SK-N-SH treated with all-trans-retinoic acid at 6 μM for 48 hours (cell line): Measurements from ENCODE around the gene ZIC5.

Experiments used
- ATAC-seq: fragments of 200-7000 bp; cut with Tn5 transposase; 3 replicates; pipeline ENCODE4 v1.9.1; 2020; ENCODE audit warnings: mild to moderate bottlenecking, moderate library complexity
- ARNTL ChIP-seq: fragments of 450-650 bp; formaldehyde crosslinking; IDR thresholded peaks from 2 replicates; pipeline ENCODE4 v1.5.0; 2020; ENCODE audit warnings: low read depth, mild to moderate bottlenecking, moderate library complexity, borderline replicate concordance
- CREB5 ChIP-seq: fragments of 250-450 bp; sonication (Bioruptor Pico); IDR thresholded peaks from 2 replicates; pipeline ENCODE4 v1.5.1; 2020; ENCODE audit warnings: low read depth, mild to moderate bottlenecking, moderate library complexity
- GLIS3 ChIP-seq: fragments of 250-450 bp; sonication (Bioruptor Pico); IDR thresholded peaks from 2 replicates; pipeline ENCODE4 v1.5.0; 2020; ENCODE audit warnings: mild to moderate bottlenecking, moderate library complexity
- ISL1 ChIP-seq: fragments of 250-450 bp; sonication (Bioruptor Pico); IDR thresholded peaks from 2 replicates; pipeline ENCODE4 v2.1.2; 2022; ENCODE audit warnings: mild to moderate bottlenecking, moderate library complexity
- OSR1 ChIP-seq: fragments of 250-450 bp; sonication (Bioruptor Pico); IDR thresholded peaks from 2 replicates; pipeline ENCODE4 v1.8.0; 2022; ENCODE audit warnings: moderate library complexity, mild to moderate bottlenecking, inconsistent platforms
- PATZ1 ChIP-seq: fragments of 250-450 bp; sonication (Bioruptor Pico); IDR thresholded peaks from 2 replicates; pipeline ENCODE4 v1.8.0; 2020; ENCODE audit warnings: mild to moderate bottlenecking, moderate library complexity, borderline replicate concordance
- POU6F1 ChIP-seq: fragments of 250-450 bp; sonication (Bioruptor Pico); IDR thresholded peaks from 2 replicates; pipeline ENCODE4 v1.8.0; 2021; ENCODE audit warnings: low read depth, mild to moderate bottlenecking, moderate library complexity, borderline replicate concordance
- PPARA ChIP-seq: fragments of 250-450 bp; sonication (Bioruptor Pico); IDR thresholded peaks from 2 replicates; pipeline ENCODE4 v1.5.0; 2020; ENCODE audit warnings: mild to moderate bottlenecking, borderline replicate concordance
- RARB ChIP-seq: fragments of 250-450 bp; sonication (Bioruptor Pico); IDR thresholded peaks from 2 replicates; pipeline ENCODE4 v1.8.0; 2021; ENCODE audit warnings: mild to moderate bottlenecking, moderate library complexity
- SNAI2 ChIP-seq: fragments of 250-450 bp; sonication (Bioruptor Pico); IDR thresholded peaks from 2 replicates; pipeline ENCODE4 v1.5.0; 2020; ENCODE audit warnings: mild to moderate bottlenecking, moderate library complexity
- TOX ChIP-seq: fragments of 250-450 bp; sonication (Bioruptor Pico); IDR thresholded peaks from 2 replicates; pipeline ENCODE4 v1.8.0; 2021; ENCODE audit warnings: mild to moderate bottlenecking, moderate library complexity, borderline replicate concordance
- TSHZ2 ChIP-seq: fragments of 250-450 bp; sonication (Bioruptor Pico); IDR thresholded peaks from 2 replicates; pipeline ENCODE4 v1.5.0; 2020; ENCODE audit warnings: mild to moderate bottlenecking, moderate library complexity
- ZC3H10 ChIP-seq: fragments of 250-450 bp; sonication (Bioruptor Pico); IDR thresholded peaks from 2 replicates; pipeline ENCODE4 v1.5.1; 2021; ENCODE audit warnings: mild to moderate bottlenecking, moderate library complexity
- ZFP3 ChIP-seq: fragments of 250-450 bp; sonication (Bioruptor Pico); IDR thresholded peaks from 2 replicates; pipeline ENCODE4 v1.5.0; 2020; ENCODE audit warnings: mild to moderate bottlenecking, moderate library complexity
- ZFP30 ChIP-seq: fragments of 450-650 bp; formaldehyde crosslinking; IDR thresholded peaks from 2 replicates; pipeline ENCODE4 v1.5.0; 2022; ENCODE audit warnings: mild to moderate bottlenecking, moderate library complexity
- ZNF565 ChIP-seq: fragments of 450-650 bp; formaldehyde crosslinking; conservative IDR thresholded peaks from 2 replicates; pipeline ENCODE4 v1.5.0; 2020; ENCODE audit warnings: low read depth, mild to moderate bottlenecking, moderate library complexity
- ZNF70 ChIP-seq: fragments of 450-650 bp; formaldehyde crosslinking; IDR thresholded peaks from 2 replicates; pipeline ENCODE4 v1.5.0; 2020; ENCODE audit warnings: mild to moderate bottlenecking, moderate library complexity
- ZNF8 ChIP-seq: fragments of 450-650 bp; formaldehyde crosslinking; IDR thresholded peaks from 2 replicates; pipeline ENCODE4 v1.5.0; 2020; ENCODE audit warnings: mild to moderate bottlenecking, moderate library complexity

The ZIC5 gene

GRCh38 chr13:99987154-99988019, 15.8 kb upstream of the ZIC5 start:
- TF ChIP-seq GLIS3 (CRISPR knock-in tag): no peak
- no peak for ATAC-seq

GRCh38 chr13:99986741-99987140, 15.2 kb upstream of the ZIC5 start:
- no peak for TF ChIP-seq OSR1 (CRISPR knock-in tag)
- no peak for TF ChIP-seq ARNTL (CRISPR knock-in tag)
- no peak for TF ChIP-seq ZNF565 (CRISPR knock-in tag)
- TF ChIP-seq SNAI2 (CRISPR knock-in tag): no peak
- no peak for TF ChIP-seq RARB (CRISPR knock-in tag)
- TF ChIP-seq ZFP3 (CRISPR knock-in tag): no peak
- TF ChIP-seq CREB5 (CRISPR knock-in tag): no peak
- TF ChIP-seq ISL1 (CRISPR knock-in tag): no peak
- no peak for ATAC-seq

- TF ChIP-seq ZFP30: no peak
- no peak for TF ChIP-seq POU6F1 (CRISPR knock-in tag)
- no peak for TF ChIP-seq PATZ1 (CRISPR knock-in tag)
- no peak for TF ChIP-seq ZNF8 (CRISPR knock-in tag)
- TF ChIP-seq RARB (CRISPR knock-in tag): no peak
- TF ChIP-seq OSR1 (CRISPR knock-in tag): no peak
- no peak for TF ChIP-seq TOX (CRISPR knock-in tag)
- no peak for TF ChIP-seq ZNF70
- TF ChIP-seq ARNTL (CRISPR knock-in tag): no peak
- TF ChIP-seq SNAI2 (CRISPR knock-in tag): no peak
- TF ChIP-seq ZC3H10: no peak
- TF ChIP-seq ZFP3 (CRISPR knock-in tag): no peak
- TF ChIP-seq ZNF565 (CRISPR knock-in tag): no peak
- no peak for TF ChIP-seq CREB5 (CRISPR knock-in tag)
- no peak for TF ChIP-seq PPARA
- no peak for TF ChIP-seq ISL1 (CRISPR knock-in tag)
- no peak for TF ChIP-seq TSHZ2 (CRISPR knock-in tag)
- no peak for ATAC-seq
Measured at GRCh38 chr13:99985886-99986527, 14.4 kb upstream of the ZIC5 start.
